K562 (cell line): ENCODE measurements around the gene ROPN1L. TPM values are rescaled to one million over a fixed set of nuclear protein-coding genes. Genes with fewer than 3 reads are reported as not detected.

Source experiments
- ATAC-seq: fragments of 200-7000 bp; cut with Tn5 transposase; 3 replicates; pipeline ENCODE4 v1.9.1; 2020; ENCODE audit warnings: moderate library complexity
- BruUV-seq: library from RNA; stranded (reverse); fragments of 400-500 nt; replicated peaks from 2 replicates; lab custom pipeline; 2021; lab: Mats Ljungman, UMichigan
- CTCF ChIA-PET: fragments of 300-600 bp; formaldehyde crosslinking; extraction: SDS; loops from one replicate; lab custom pipeline; 2021; ENCODE audit warnings: low intra/inter-chr PET ratio; lab: Yijun Ruan, JAX
- POLR2A ChIA-PET: fragments of 300-600, 350-650 bp; sonication (Branson Sonifier 250); formaldehyde crosslinking; extraction: SDS; loops from one replicate; lab custom pipeline; 2021; ENCODE audit warnings: antibody characterized with exemption, inconsistent platforms; lab: Yijun Ruan, JAX
- DNase-seq, 4 experiments: peaks; one replicate each; pipeline versions ENCODE4 v3.0.0 to v3.0.0-alpha.2; 2011 to 2018; ENCODE audit warnings: low spot score in 3 of 4, mixed read lengths in 3 of 4; ENCODE audit errors: extremely low read depth in 1 of 4
- FAIRE-seq: peaks from 2 replicates; lab custom pipeline; 2011; peaks lifted over from hg19 to GRCh38; lab: Jason Lieb, UNC
- H2AFZ ChIP-seq: 2 replicates; pipeline ENCODE4 v1.6.0; 2011; ENCODE audit warnings: low read depth, low read length, control low read depth, inconsistent platforms
- H3K27ac ChIP-seq: fragments of 200-600 bp; 3 replicates; pipeline ENCODE4 v1.8.0; 2011; ENCODE audit warnings: low read depth, mild to moderate bottlenecking, control low read depth, inconsistent platforms, low read length, moderate library complexity, mixed read lengths; ENCODE audit errors: extremely low read depth
- H3K27me3 ChIP-seq, 2 experiments: fragments of 300-600 bp in 1 of 2; 2 replicates in 1 of 2; 3 replicates in 1 of 2; pipeline versions ENCODE4 v1.6.0 to v1.8.0; 2011; ENCODE audit warnings: inconsistent platforms in 2 of 2, low read length in 2 of 2, mild to moderate bottlenecking in 1 of 2, mixed read lengths in 1 of 2, moderate library complexity in 1 of 2; ENCODE audit not compliant: control insufficient read depth in 2 of 2, insufficient read depth in 2 of 2
- H3K36me3 ChIP-seq: fragments of 300-600 bp; 3 replicates; pipeline ENCODE4 v1.8.0; 2011; ENCODE audit warnings: mild to moderate bottlenecking, low read length, inconsistent platforms; ENCODE audit not compliant: control insufficient read depth, insufficient read depth
- H3K4me1 ChIP-seq, 2 experiments: fragments of 200-600 bp in 1 of 2; replicated peaks in 1 of 2; 2 replicates in 1 of 2; 3 replicates in 1 of 2; pipeline versions ENCODE4 v1.5.1 to v1.8.0; 2011; ENCODE audit warnings: inconsistent platforms in 2 of 2, low read length in 2 of 2, mild to moderate bottlenecking in 1 of 2, mixed read lengths in 1 of 2, moderate library complexity in 1 of 2; ENCODE audit not compliant: control insufficient read depth in 2 of 2, insufficient read depth in 2 of 2
- H3K4me2 ChIP-seq: 2 replicates; pipeline ENCODE4 v1.6.1; 2011; ENCODE audit warnings: low read length, control low read depth, inconsistent platforms, mixed read lengths; ENCODE audit not compliant: insufficient read depth
- H3K4me3 ChIP-seq: fragments of 200-600 bp; sonication (generic), shearing (Covaris generic); 2 replicates; pipeline ENCODE4 v1.5.1; 2016; ENCODE audit warnings: control low read depth, inconsistent platforms
- H3K79me2 ChIP-seq: fragments of 200-600 bp; 3 replicates; pipeline ENCODE4 v1.8.0; 2011; ENCODE audit warnings: low read length, inconsistent platforms; ENCODE audit not compliant: control insufficient read depth, insufficient read depth
- H3K9ac ChIP-seq, 2 experiments: 2 replicates each; pipeline versions ENCODE4 v1.6.0 to v1.6.1; 2011; ENCODE audit warnings: low read depth in 2 of 2, low read length in 2 of 2, control low read depth in 1 of 2, inconsistent platforms in 1 of 2, mild to moderate bottlenecking in 1 of 2, mixed read lengths in 1 of 2; ENCODE audit not compliant: insufficient read depth in 1 of 2
- H3K9me1 ChIP-seq: one replicate; pipeline ENCODE4 v1.6.0; 2011; ENCODE audit warnings: inconsistent platforms, mild to moderate bottlenecking, low read length, moderate library complexity; ENCODE audit not compliant: control insufficient read depth, insufficient read depth
- H3K9me3 ChIP-seq: replicated peaks from 2 replicates; pipeline ENCODE4 v1.5.1; 2011; ENCODE audit warnings: low read depth, low read length, inconsistent platforms; ENCODE audit not compliant: control insufficient read depth, insufficient read depth
- H4K20me1 ChIP-seq: replicated peaks from 2 replicates; pipeline ENCODE4 v1.6.1; 2011; ENCODE audit warnings: low read length, inconsistent platforms, mixed read lengths; ENCODE audit not compliant: control insufficient read depth, insufficient read depth
- PKNOX1 ChIP-seq: fragments of 450-650 bp; IDR thresholded peaks from 2 replicates; pipeline ENCODE4 v1.6.1; 2016
- SUPT5H ChIP-seq: fragments of 450-650 bp; IDR thresholded peaks from 2 replicates; pipeline ENCODE4 v1.6.1; 2016
- WGBS: fragments of 100-300 bp; shearing (Covaris generic); methylation state at CpG from one replicate; pipeline ENCODE4 v1.1.6; 2016; ENCODE audit warnings: low coverage, mixed read lengths; ENCODE audit not compliant: insufficient coverage; ENCODE audit errors: missing lambda C conversion rate; 5-methylcytosine and 5-hydroxymethylcytosine counted together
- in situ Hi-C: fragments of 300-500 bp; cut with MboI; formaldehyde crosslinking; loops from 4 replicates; pipeline ENCODE4 v1.15.0; 2018; ENCODE audit warnings: inconsistent platforms, mixed read lengths
- intact Hi-C: fragments of 100-400 bp; cut with micrococcal nuclease; formaldehyde crosslinking; loops from 2 replicates; pipeline ENCODE4 v1.14.2; 2022
- polyA plus RNA-seq, 8 experiments: library from polyadenylated mRNA; depleted of rRNA in 4 of 8; stranded (reverse) in 5 of 8; unstranded in 3 of 8; fragments of >200 nt; fragmentation: Nextera tagmentation in 2 of 8; fragmentation: Illumina TruSeq in 1 of 8; extraction: Ambion mirVana in 2 of 8; extraction: Trizol in 1 of 8; gene quantifications; 2 replicates each; pipeline versions ENCODE4 v1.2.1 to v1.2.3, GENCODE V29; 2011 to 2014; ENCODE audit warnings: inconsistent platforms in 1 of 8, missing spikeins in 1 of 8
- total RNA-seq, 7 experiments: library from RNA; depleted of rRNA in 6 of 7; stranded (reverse); fragments of >200 nt in 6 of 7; fragmentation: Illumina TruSeq in 2 of 7; extraction: Trizol in 2 of 7; gene quantifications; 2 replicates each; pipeline versions ENCODE4 v1.2.1 to v1.2.3, GENCODE V29; 2011 to 2021; ENCODE audit warnings: low replicate concordance in 1 of 7
- TF ChIP-seq, protein P1 (sequence below): fragments of 450-650 bp; IDR thresholded peaks from one replicate; pipeline ENCODE4 v1.6.1; 2018; ENCODE audit warnings: mild to moderate bottlenecking, moderate library complexity; ENCODE audit not compliant: partially characterized antibody

Gene ROPN1L
- total and polyA plus RNA-seq, 9 of the 15 experiments (the other 6 are each of a cell fraction or from before 2014, with no cell fraction given), result 0.04 to 0.85 (median 0.24) TPM; not detected in 3

DNA sequence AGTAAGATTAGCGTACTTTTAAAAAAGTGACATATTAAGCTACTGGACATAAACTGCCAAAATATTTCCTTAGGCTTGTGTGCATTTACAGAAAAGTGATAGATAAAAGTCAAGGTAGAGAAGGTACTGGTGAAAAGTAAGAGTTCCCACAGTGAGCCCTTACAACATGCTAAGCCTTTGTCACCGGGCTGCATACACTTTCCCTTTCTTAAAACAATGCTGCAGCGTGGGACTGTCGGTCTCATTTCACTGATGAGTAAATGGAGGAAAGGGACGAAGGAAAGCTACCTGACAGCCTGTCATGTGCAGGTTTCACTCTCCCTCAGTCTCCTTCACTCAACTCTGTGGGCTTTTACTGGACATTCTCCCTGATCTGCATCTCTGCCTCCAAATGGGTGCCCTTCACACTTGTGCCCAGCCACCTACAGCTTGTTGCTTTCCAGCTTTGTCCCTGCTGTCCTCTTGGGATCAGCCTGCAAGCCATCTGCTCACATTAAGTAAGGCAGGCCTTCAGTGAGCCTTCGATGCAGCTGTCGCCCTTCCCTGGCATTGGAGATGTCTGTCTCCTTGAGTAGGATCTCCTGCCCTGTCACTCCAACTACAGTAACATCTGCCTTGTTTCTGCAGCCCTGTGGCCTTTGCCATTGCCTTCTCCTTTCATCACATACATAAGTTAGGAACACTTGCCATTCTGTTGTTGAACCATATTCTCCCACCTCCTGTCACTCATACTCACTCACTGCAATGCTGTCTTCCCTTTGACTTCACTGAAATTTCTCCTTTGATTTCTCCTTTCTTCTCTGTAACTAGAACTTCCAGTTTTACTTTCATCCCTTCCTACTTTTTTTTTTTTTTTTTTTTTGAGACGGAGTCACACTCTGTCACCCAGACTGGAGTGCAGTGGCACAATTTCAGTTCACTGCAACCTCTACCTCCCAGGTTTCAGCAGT, 9.3 kb upstream of the ROPN1L start:
- Histone ChIP-seq H3K9me3 (no peaks in the 10 kb centered on the region), H3K9me1 (no peaks in the 10 kb centered on the region), H4K20me1 (no peaks in the 10 kb centered on the region), H3K4me3 (no peak overlapping the region), H3K36me3 (peaks cover 87% of the 10 kb centered on the region)
- TF ChIP-seq, protein P1, sequence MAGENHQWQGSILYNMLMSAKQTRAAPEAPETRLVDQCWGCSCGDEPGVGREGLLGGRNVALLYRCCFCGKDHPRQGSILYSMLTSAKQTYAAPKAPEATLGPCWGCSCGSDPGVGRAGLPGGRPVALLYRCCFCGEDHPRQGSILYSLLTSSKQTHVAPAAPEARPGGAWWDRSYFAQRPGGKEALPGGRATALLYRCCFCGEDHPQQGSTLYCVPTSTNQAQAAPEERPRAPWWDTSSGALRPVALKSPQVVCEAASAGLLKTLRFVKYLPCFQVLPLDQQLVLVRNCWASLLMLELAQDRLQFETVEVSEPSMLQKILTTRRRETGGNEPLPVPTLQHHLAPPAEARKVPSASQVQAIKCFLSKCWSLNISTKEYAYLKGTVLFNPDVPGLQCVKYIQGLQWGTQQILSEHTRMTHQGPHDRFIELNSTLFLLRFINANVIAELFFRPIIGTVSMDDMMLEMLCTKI, result no peak
- TF ChIP-seq SUPT5H (0 out of 2 replicates have a peak, but pooled peaks have one; percentile 28), PKNOX1 (peak; percentile 78)
- TF ChIP-seq, all 486 proteins: peak for 2
- no peak overlapping the region for H3K4me2 ChIP-seq
- DNase-seq (no peak), ATAC-seq (peak; percentile 16; the same call in 2 of the 3 replicates), FAIRE-seq (no peak)
- H3K9ac ChIP-seq, result 0 out of 4 replicates have a peak overlapping the region, but pooled peaks of 1 of the 2 experiments have one; percentile 18
- H3K27me3 ChIP-seq, result no peaks in the 10 kb centered on the region
- in situ Hi-C loops (no loop called here), intact Hi-C loops (no loop called here)
- H3K4me1 ChIP-seq, result peaks cover 0 to 6% of the 10 kb centered on the region in 2 experiments; a peak in 2 of 5 replicates
- H2AFZ ChIP-seq, result no peak overlapping the region
- no peaks in the 10 kb centered on the region for H3K79me2 ChIP-seq
- no peak overlapping the region; the same call in 2 of the 3 replicates for H3K27ac ChIP-seq
- ChIA-PET CTCF (no interaction called here), POLR2A (interaction anchor here (0.9 to 1.4 kb wide), 2 partner anchors 8 to 12 kb away, joined by 3 to 6 read pairs; no protein-coding TSS in a partner anchor)
- BruUV-seq, result no TSS peak
- WGBS, result 93% methylated on average over 7 of the region's 8 CpGs
